NOMO-1 treated with DMSO at 0.1 percent for 48 hours (cell line): Measurements from ENCODE around the gene TMEM181.
"Not testable (repeated sequence)": the region's sequence is repeated elsewhere in the genome, so short reads cannot be mapped to it uniquely, and the experiment has no call there.

Source experiments
- DNase-seq: peaks from one replicate; lab custom pipeline; 2025; ENCODE audit not compliant: unreplicated experiment; lab: John Stamatoyannopoulos, UW

Gene TMEM181

GRCh38 chr6:158559895-158560835 lies at the start of gene TMEM181:
TSS of gene TMEM181 (plus strand) at chr6:158560091. CDS start at chr6:158560225, 134 bp downstream.
- DNase-seq: peak; percentile 82

- DNase-seq: no peak
These were observed 47.1 kb upstream of the TMEM181 start for GRCh38 chr6:158512809-158513208.

GRCh38 chr6:158514176-158514575 lies 45.7 kb upstream of the TMEM181 start:
- no peak for DNase-seq

- DNase-seq: no peak
These were observed 44.9 kb upstream of the TMEM181 start for GRCh38 chr6:158514991-158515390.

- DNase-seq: no peak
These were observed 43.8 kb upstream of the TMEM181 start for GRCh38 chr6:158516098-158516497.

- no peak for DNase-seq
These were observed 42.9 kb upstream of the TMEM181 start for GRCh38 chr6:158517038-158517437.

- no peak for DNase-seq
These were observed 42.3 kb upstream of the TMEM181 start for GRCh38 chr6:158517581-158517980.

GRCh38 chr6:158518191-158519127 lies 41.4 kb upstream of the TMEM181 start:
- peak; percentile 59 for DNase-seq

- DNase-seq: no peak
These were observed 40.6 kb upstream of the TMEM181 start for GRCh38 chr6:158519300-158519699.

GRCh38 chr6:158519761-158520160 lies 40.1 kb upstream of the TMEM181 start:
- no peak for DNase-seq

- not testable (repeated sequence) for DNase-seq
These were observed 38.9 kb upstream of the TMEM181 start for GRCh38 chr6:158520975-158521374.

- no peak for DNase-seq
These were observed 38.1 kb upstream of the TMEM181 start for GRCh38 chr6:158521759-158522158.

GRCh38 chr6:158522616-158523015 lies 37.3 kb upstream of the TMEM181 start:
- no peak for DNase-seq

GRCh38 chr6:158524311-158524710 lies 35.6 kb upstream of the TMEM181 start:
- no peak for DNase-seq

- not testable (repeated sequence) for DNase-seq
These were observed 32.0 kb upstream of the TMEM181 start for GRCh38 chr6:158527858-158528257.

- DNase-seq: no peak
These were observed 31.1 kb upstream of the TMEM181 start for GRCh38 chr6:158528826-158529225.

- no peak for DNase-seq
These were observed 30.3 kb upstream of the TMEM181 start for GRCh38 chr6:158529629-158530028.

GRCh38 chr6:158531566-158531965 lies 28.3 kb upstream of the TMEM181 start:
- no peak for DNase-seq

GRCh38 chr6:158531970-158532369 lies 27.9 kb upstream of the TMEM181 start:
- DNase-seq: no peak

- DNase-seq: no peak
These were observed 23.6 kb upstream of the TMEM181 start for GRCh38 chr6:158536084-158536890.
